ENCODE results near the gene PIERCE2.
"Not testable (repeated sequence)": the region's sequence is repeated elsewhere in the genome, so short reads cannot be mapped to it uniquely, and the experiment has no call there.

Gene PIERCE2

DNA sequence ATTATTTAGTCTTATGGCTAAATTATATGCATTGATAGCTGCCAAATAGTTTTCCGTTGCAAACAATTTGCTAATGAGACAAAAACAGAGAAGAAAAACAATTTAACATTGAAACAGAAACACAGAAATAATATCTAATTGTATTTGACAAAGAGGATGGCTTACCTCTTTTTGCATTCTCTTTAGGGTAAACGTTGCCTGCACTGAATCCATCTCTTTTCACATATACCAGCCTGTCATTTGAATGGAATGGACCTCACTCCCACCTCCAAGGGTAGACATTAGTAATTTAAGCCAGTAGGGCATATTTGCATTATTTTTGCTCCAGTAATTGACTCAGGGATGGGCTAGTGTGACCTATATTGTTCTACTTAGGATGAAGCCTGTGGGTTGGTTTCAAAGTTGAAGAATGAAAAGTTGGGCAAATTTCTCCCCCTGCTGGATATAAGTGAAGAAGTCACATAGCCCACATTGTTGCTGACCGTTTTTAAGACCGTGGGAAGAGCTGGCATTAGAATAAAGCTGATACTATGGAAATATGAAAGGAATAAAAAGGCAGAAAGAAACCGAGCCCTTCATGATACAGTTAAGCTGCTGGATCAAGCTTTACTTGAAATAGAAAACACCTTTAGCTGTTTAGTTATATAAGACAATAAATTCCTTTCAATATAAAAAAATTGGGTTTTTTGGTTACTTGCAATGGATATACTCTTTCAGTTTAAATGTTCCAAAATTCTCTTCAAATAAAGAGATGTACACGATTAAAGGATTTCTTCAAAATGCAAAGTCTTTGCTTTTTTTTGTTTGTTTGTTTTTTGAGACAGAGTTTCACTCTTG, 26.9 kb downstream of the PIERCE2 start:
- peak; percentile 41 for DNase-seq (ENCODE audit: low read depth)

GRCh38 chr15:55443141-55443540, 34.8 kb downstream of the PIERCE2 start:
- DNase-seq (ENCODE audit: low read depth): not testable (repeated sequence)

DNA sequence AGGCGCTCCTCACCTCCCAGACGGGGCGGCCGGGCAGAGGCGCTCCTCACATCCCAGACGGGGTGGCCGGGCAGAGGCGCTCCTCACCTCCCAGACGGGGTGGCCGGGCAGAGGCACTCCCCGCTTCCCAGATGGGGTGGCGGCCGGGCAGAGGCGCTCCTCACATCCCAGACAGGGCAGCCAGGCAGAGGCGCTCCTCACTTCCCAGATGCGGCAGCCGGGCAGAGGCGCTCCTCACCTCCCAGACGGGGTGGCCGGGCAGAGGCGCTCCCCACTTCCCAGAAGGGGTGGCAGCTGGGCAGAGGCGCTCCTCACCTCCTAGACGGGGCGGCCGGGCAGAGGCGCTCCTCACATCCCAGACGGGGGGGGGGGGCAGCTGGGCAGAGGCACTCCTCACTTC, 37.6 kb downstream of the PIERCE2 start:
- not testable (repeated sequence) for DNase-seq (ENCODE audit: low read depth)

DNA sequence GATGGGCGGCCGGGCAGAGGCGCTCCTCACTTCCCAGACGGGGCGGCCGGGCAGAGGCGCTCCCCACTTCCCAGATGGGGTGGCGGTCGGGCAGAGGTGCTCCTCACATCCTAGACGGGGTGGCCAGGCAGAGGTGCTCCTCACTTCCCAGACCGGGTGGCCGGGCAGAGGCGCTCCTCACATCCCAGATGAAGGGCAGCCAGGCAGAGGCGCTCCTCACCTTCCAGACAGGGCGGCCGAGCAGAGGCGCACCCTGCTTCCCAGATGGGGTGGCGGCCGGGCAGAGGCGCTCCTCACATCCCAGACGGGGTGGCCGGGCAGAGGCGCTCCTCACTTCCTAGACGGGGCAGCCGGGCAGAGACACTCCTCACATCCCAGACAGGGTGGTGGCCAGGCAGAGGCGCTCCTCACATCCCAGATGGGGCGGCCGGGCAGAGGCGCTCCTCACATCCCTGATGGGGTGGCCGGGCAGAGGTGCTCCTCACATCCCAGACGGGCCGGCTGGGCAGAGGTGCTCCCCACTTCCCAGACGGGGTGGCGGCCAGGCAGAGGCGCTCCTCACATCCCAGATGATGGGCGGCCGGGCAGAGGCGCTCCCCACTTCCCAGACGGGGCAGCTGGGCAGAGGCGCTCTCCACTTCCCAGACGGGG, 38.2 kb downstream of the PIERCE2 start:
- not testable (repeated sequence) for DNase-seq (ENCODE audit: low read depth)

DNA sequence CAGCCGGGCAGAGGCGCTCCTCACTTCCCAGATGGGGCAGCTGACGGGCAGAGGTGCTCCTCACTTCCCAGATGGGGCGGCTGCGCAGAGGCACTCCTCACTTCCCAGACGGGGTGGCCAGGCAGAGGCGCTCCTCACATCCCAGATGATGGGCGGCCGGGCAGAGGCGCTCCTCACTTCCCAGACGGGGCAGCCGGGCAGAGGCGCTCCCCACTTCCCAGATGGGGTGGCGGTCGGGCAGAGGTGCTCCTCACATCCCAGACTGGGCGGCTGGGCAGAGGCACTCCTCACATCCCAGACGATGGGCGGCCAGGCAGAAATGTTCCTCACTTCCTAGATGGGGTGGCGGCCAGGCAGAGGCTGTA, 38.7 kb downstream of the PIERCE2 start:
- not testable (repeated sequence) for DNase-seq (ENCODE audit: low read depth)

GRCh38 chr15:55457401-55458022, 49.2 kb downstream of the PIERCE2 start:
- DNase-seq (ENCODE audit: low read depth): no peak

DNA sequence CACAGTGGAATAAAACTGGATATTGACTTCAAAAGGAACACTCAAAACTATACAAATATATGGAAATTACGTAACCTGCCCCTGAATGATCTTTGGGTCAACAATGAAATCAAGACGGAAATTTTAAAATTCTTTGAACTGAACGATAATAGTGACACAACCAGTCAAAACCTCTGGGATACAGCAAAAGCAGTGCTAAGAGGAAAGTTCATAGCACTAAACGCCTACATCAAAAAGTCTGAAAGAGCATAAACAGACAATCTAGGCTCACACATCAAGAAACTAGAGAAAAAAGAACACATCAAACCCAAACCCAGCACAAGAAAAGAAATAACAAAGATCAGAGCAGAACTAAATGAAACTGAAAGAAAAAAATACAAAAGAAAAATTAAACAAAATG, 53.2 kb downstream of the PIERCE2 start:
- no peak for DNase-seq (ENCODE audit: low read depth)

GRCh38 chr15:55468321-55468720, 60.0 kb downstream of the PIERCE2 start:
- DNase-seq (ENCODE audit: low read depth): no peak
